HG02852 (cell line): ENCODE data around the gene NUDT16L1.

Experiments used
- ATAC-seq: cut with Tn5 transposase; IDR thresholded peaks from one replicate; pipeline ENCODE4 v1.9.1; 2021; ENCODE audit warnings: mild to moderate bottlenecking, moderate library complexity; ENCODE audit not compliant: unreplicated experiment

Gene NUDT16L1

GRCh38 chr16:4682084-4682591, 11.2 kb upstream of the NUDT16L1 start:
- no peak for ATAC-seq

- ATAC-seq: no peak
Observed at GRCh38 chr16:4682616-4683254, 10.6 kb upstream of the NUDT16L1 start.

- ATAC-seq: no peak
Observed at GRCh38 chr16:4683255-4684057, 9.9 kb upstream of the NUDT16L1 start.

- no peak for ATAC-seq
Observed at GRCh38 chr16:4684058-4684715, 9.2 kb upstream of the NUDT16L1 start.

GRCh38 chr16:4684763-4685162, 8.6 kb upstream of the NUDT16L1 start:
- ATAC-seq: no peak

- ATAC-seq: no peak
Observed at GRCh38 chr16:4685292-4685691, 8.1 kb upstream of the NUDT16L1 start.

- ATAC-seq: no peak
Observed at GRCh38 chr16:4685776-4686496, 7.4 kb upstream of the NUDT16L1 start.

GRCh38 chr16:4686497-4687210, 6.7 kb upstream of the NUDT16L1 start:
- no peak for ATAC-seq

- no peak for ATAC-seq
Observed at GRCh38 chr16:4687416-4687815, 5.9 kb upstream of the NUDT16L1 start.

GRCh38 chr16:4687946-4688673, 5.3 kb upstream of the NUDT16L1 start:
- ATAC-seq: no peak

GRCh38 chr16:4688674-4689045, 4.7 kb upstream of the NUDT16L1 start:
- no peak for ATAC-seq

- no peak for ATAC-seq
Observed at GRCh38 chr16:4689091-4689671, 4.2 kb upstream of the NUDT16L1 start.

GRCh38 chr16:4689864-4690704, 3.3 kb upstream of the NUDT16L1 start:
- ATAC-seq: no peak

- no peak for ATAC-seq
Observed at GRCh38 chr16:4690946-4691665, 2.3 kb upstream of the NUDT16L1 start.

- no peak for ATAC-seq
Observed at GRCh38 chr16:4691666-4692412, 1.5 kb upstream of the NUDT16L1 start.

- peak; percentile 13 for ATAC-seq
Observed at GRCh38 chr16:4692460-4693295, 684 bp upstream of the NUDT16L1 start.
